ENCODE results near the gene NT5DC3.

DNA sequence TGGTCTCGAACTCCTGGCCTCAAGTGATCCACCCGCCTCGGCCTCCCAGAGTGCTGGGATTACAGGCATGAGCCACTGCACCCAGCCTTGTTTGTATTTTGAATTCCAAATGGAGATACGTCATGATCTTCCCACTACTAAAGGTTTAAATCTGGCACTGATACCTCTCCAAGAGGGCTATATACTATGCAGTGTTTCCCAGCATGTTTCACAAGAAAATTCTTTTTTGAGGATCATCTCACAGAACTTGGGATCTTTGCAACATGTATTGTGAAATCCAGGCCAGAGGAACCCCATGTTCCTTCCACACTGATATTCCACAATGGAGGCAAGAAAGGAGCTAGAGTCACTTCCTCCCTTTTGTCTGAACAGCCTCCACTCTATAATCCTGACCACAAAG, 112.7 kb downstream of the NT5DC3 start:
- TF ChIP-seq, protein P1, sequence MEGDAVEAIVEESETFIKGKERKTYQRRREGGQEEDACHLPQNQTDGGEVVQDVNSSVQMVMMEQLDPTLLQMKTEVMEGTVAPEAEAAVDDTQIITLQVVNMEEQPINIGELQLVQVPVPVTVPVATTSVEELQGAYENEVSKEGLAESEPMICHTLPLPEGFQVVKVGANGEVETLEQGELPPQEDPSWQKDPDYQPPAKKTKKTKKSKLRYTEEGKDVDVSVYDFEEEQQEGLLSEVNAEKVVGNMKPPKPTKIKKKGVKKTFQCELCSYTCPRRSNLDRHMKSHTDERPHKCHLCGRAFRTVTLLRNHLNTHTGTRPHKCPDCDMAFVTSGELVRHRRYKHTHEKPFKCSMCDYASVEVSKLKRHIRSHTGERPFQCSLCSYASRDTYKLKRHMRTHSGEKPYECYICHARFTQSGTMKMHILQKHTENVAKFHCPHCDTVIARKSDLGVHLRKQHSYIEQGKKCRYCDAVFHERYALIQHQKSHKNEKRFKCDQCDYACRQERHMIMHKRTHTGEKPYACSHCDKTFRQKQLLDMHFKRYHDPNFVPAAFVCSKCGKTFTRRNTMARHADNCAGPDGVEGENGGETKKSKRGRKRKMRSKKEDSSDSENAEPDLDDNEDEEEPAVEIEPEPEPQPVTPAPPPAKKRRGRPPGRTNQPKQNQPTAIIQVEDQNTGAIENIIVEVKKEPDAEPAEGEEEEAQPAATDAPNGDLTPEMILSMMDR (IDR thresholded peaks at IDR 0.05; ENCODE audit: low read length): no peak
- no peak for TF ChIP-seq EZH2 (IDR thresholded peaks at IDR 0.05; ENCODE audit: borderline replicate concordance, low read length)

All from OCI-LY1 (cell line).